ENCODE results near the gene SHANK1.

The SHANK1 gene

GRCh38 chr19:50663482-50663790 is 56.2 kb downstream of the SHANK1 start:
- FAIRE-seq (no peak), DNase-seq (ENCODE audit: insufficient read length, low spot score) (no peak)

GRCh38 chr19:50662651-50663481 is 56.7 kb downstream of the SHANK1 start:
- no peak for FAIRE-seq
- DNase-seq (ENCODE audit: insufficient read length, low spot score), result no peak
- no peak for TF ChIP-seq PAX5 (IDR thresholded peaks at IDR 0.05; ENCODE audit: insufficient read depth, low read length, severe bottlenecking)

More at GRCh38 chr19:50663482-50663790, 56.2 kb downstream of the SHANK1 start:
- TF ChIP-seq POLR2AphosphoS5 (IDR thresholded peaks at IDR 0.05; ENCODE audit: low read depth, low read length) (no peak), SPI1 (IDR thresholded peaks at IDR 0.05; ENCODE audit: low read depth, low read length) (no peak), PAX5 (IDR thresholded peaks at IDR 0.05; ENCODE audit: insufficient read depth, low read length, severe bottlenecking) (no peak), POU2F2 (IDR thresholded peaks at IDR 0.05; ENCODE audit: low read depth, low read length) (no peak)

- DNase-seq (ENCODE audit: insufficient read length, low spot score) (no peak), FAIRE-seq (no peak)
- TF ChIP-seq POU2F2 (IDR thresholded peaks at IDR 0.05; ENCODE audit: low read depth, low read length) (no peak), SPI1 (IDR thresholded peaks at IDR 0.05; ENCODE audit: low read depth, low read length) (no peak), TAF1 (IDR thresholded peaks at IDR 0.05; ENCODE audit: low read depth, low read length) (no peak), PAX5 (IDR thresholded peaks at IDR 0.05; ENCODE audit: insufficient read depth, low read length, severe bottlenecking) (no peak), POLR2AphosphoS5 (IDR thresholded peaks at IDR 0.05; ENCODE audit: low read depth, low read length) (no peak)
These were observed 57.6 kb downstream of the SHANK1 start for GRCh38 chr19:50661766-50662650.

- no peak for TF ChIP-seq POLR2AphosphoS5 (IDR thresholded peaks at IDR 0.05; ENCODE audit: low read depth, low read length)
- no peak for TF ChIP-seq SPI1 (IDR thresholded peaks at IDR 0.05; ENCODE audit: low read depth, low read length)
- no peak for TF ChIP-seq PAX5 (IDR thresholded peaks at IDR 0.05; ENCODE audit: insufficient read depth, low read length, severe bottlenecking)
- no peak for TF ChIP-seq TAF1 (IDR thresholded peaks at IDR 0.05; ENCODE audit: low read depth, low read length)
- TF ChIP-seq POLR2A (IDR thresholded peaks at IDR 0.05; ENCODE audit: low read depth, low read length), result no peak
- no peak for TF ChIP-seq POU2F2 (IDR thresholded peaks at IDR 0.05; ENCODE audit: low read depth, low read length)
- no peak for DNase-seq (ENCODE audit: insufficient read length, low spot score)
- no peak for FAIRE-seq
These were observed 58.6 kb downstream of the SHANK1 start for GRCh38 chr19:50661023-50661422.

GRCh38 chr19:50660088-50660366 is 59.6 kb downstream of the SHANK1 start:
- DNase-seq (ENCODE audit: insufficient read length, low spot score) (no peak), FAIRE-seq (no peak)
- TF ChIP-seq PAX5 (IDR thresholded peaks at IDR 0.05; ENCODE audit: insufficient read depth, low read length, severe bottlenecking) (no peak), POLR2A (IDR thresholded peaks at IDR 0.05; ENCODE audit: low read depth, low read length) (no peak), POU2F2 (IDR thresholded peaks at IDR 0.05; ENCODE audit: low read depth, low read length) (no peak), TAF1 (IDR thresholded peaks at IDR 0.05; ENCODE audit: low read depth, low read length) (no peak), SPI1 (IDR thresholded peaks at IDR 0.05; ENCODE audit: low read depth, low read length) (no peak)

GRCh38 chr19:50659318-50660087 is 60.1 kb downstream of the SHANK1 start:
- TF ChIP-seq POLR2A (IDR thresholded peaks at IDR 0.05; ENCODE audit: low read depth, low read length), result no peak
- TF ChIP-seq SPI1 (IDR thresholded peaks at IDR 0.05; ENCODE audit: low read depth, low read length), result no peak
- TF ChIP-seq PAX5 (IDR thresholded peaks at IDR 0.05; ENCODE audit: insufficient read depth, low read length, severe bottlenecking), result no peak
- no peak for TF ChIP-seq TAF1 (IDR thresholded peaks at IDR 0.05; ENCODE audit: low read depth, low read length)
- no peak for TF ChIP-seq POU2F2 (IDR thresholded peaks at IDR 0.05; ENCODE audit: low read depth, low read length)
- no peak for TF ChIP-seq POLR2AphosphoS5 (IDR thresholded peaks at IDR 0.05; ENCODE audit: low read depth, low read length)
- FAIRE-seq (no peak), DNase-seq (ENCODE audit: insufficient read length, low spot score) (no peak)

GRCh38 chr19:50658441-50659317 is 60.9 kb downstream of the SHANK1 start:
- DNase-seq (ENCODE audit: insufficient read length, low spot score), result no peak
- TF ChIP-seq PAX5 (IDR thresholded peaks at IDR 0.05; ENCODE audit: insufficient read depth, low read length, severe bottlenecking) (no peak), POLR2AphosphoS5 (IDR thresholded peaks at IDR 0.05; ENCODE audit: low read depth, low read length) (no peak), SPI1 (IDR thresholded peaks at IDR 0.05; ENCODE audit: low read depth, low read length) (no peak), POU2F2 (IDR thresholded peaks at IDR 0.05; ENCODE audit: low read depth, low read length) (no peak), TAF1 (IDR thresholded peaks at IDR 0.05; ENCODE audit: low read depth, low read length) (no peak), POLR2A (IDR thresholded peaks at IDR 0.05; ENCODE audit: low read depth, low read length) (no peak)
- FAIRE-seq, result no peak

GRCh38 chr19:50657712-50658440 is 61.7 kb downstream of the SHANK1 start:
- TF ChIP-seq SPI1 (IDR thresholded peaks at IDR 0.05; ENCODE audit: low read depth, low read length) (no peak), POLR2A (IDR thresholded peaks at IDR 0.05; ENCODE audit: low read depth, low read length) (no peak), POU2F2 (IDR thresholded peaks at IDR 0.05; ENCODE audit: low read depth, low read length) (no peak), POLR2AphosphoS5 (IDR thresholded peaks at IDR 0.05; ENCODE audit: low read depth, low read length) (no peak), TAF1 (IDR thresholded peaks at IDR 0.05; ENCODE audit: low read depth, low read length) (no peak), PAX5 (IDR thresholded peaks at IDR 0.05; ENCODE audit: insufficient read depth, low read length, severe bottlenecking) (no peak)
- FAIRE-seq (no peak), DNase-seq (ENCODE audit: insufficient read length, low spot score) (no peak)

Data from GM12891 (cell line).